Stomach (tissue), 9 donors: ENCODE results near the gene NFKBIZ. TPM values are rescaled to one million over a fixed set of nuclear protein-coding genes. Genes with fewer than 3 reads are reported as not detected.
A peak's percentile ranks its signal among the peaks of the same experiment; 100 is the strongest.

Experiments
- DNase-seq, 2 donors: peaks; one replicate each; pipeline versions ENCODE4 v3.0.0 to v3.0.0-alpha.2; 2013 to 2019
- H3K27ac ChIP-seq, 5 donors: fragments of 200-600 bp in 4 of 5; sonication (generic) in 4 of 5; one replicate each; pipeline ENCODE4 v1.5.1; 2013 to 2019; ENCODE audit warnings: mild to moderate bottlenecking in 1 of 5, moderate library complexity in 1 of 5
- H3K27me3 ChIP-seq, 3 donors: fragments of 200-600 bp; sonication (generic); one replicate each; pipeline ENCODE4 v1.5.1; 2017 to 2019; ENCODE audit warnings: mixed run types in 1 of 3
- H3K36me3 ChIP-seq, 4 donors: fragments of 200-600 bp; sonication (generic); 1 replicate in 3 of 4; 2 replicates in 1 of 4; pipeline ENCODE4 v1.5.1; 2016 to 2019
- H3K4me1 ChIP-seq, 4 donors: fragments of 200-600 bp; sonication (generic); one replicate each; pipeline ENCODE4 v1.5.1; 2016 to 2019
- H3K4me3 ChIP-seq, 4 donors: fragments of 200-600 bp; sonication (generic) in 3 of 4; one replicate each; pipeline ENCODE4 v1.5.1; 2016 to 2019; ENCODE audit warnings: mild to moderate bottlenecking in 1 of 4
- H3K9me3 ChIP-seq, 4 donors: fragments of 200-600 bp; sonication (generic); one replicate each; pipeline ENCODE4 v1.5.1; 2016 to 2019
- CTCF ChIP-seq, 7 experiments: fragments of 450-650 bp in 4 of 7; fragments of 200-600 bp in 3 of 7; sonication (generic) in 3 of 7; IDR thresholded peaks; one replicate each; pipeline ENCODE4 v1.5.1; 2016 to 2019; ENCODE audit warnings: antibody characterized with exemption in 7 of 7, control low read depth in 2 of 7, mild to moderate bottlenecking in 1 of 7
- EP300 ChIP-seq: sonication (generic); formaldehyde crosslinking; IDR thresholded peaks from one replicate; pipeline ENCODE4 v1.6.1; 2017; ENCODE audit warnings: antibody characterized with exemption
- POLR2A ChIP-seq, 4 donors: fragments of 450-650 bp; IDR thresholded peaks; one replicate each; pipeline ENCODE4 v1.6.1; 2016; ENCODE audit warnings: antibody characterized with exemption in 4 of 4, control low read depth in 2 of 4, mild to moderate bottlenecking in 1 of 4, moderate library complexity in 1 of 4
- POLR2AphosphoS5 ChIP-seq, 3 donors: sonication (generic); formaldehyde crosslinking; IDR thresholded peaks; one replicate each; pipeline ENCODE4 v1.6.1; 2016; ENCODE audit warnings: antibody characterized with exemption in 3 of 3
- WGBS, 5 donors: extraction: QIAGEN DNeasy Blood & Tissue Kit in 3 of 5; methylation state at CpG; one replicate each; pipeline versions ENCODE4 v1.1.5 to v1.1.7; 2013 to 2018; 5-methylcytosine and 5-hydroxymethylcytosine counted together
- intact Hi-C: fragments of 100-400 bp; cut with DNase I; formaldehyde crosslinking; loops from one replicate; pipeline ENCODE4 v1.15.1; 2023; ENCODE audit warnings: low total_unique reads
- polyA plus RNA-seq, 3 donors: library from polyadenylated mRNA; stranded (reverse); fragments of 200-250 nt; gene quantifications; one replicate each; pipeline ENCODE4 v1.2.3, GENCODE V29; 2013
- total RNA-seq, 5 donors: library from RNA; depleted of rRNA; stranded (reverse); fragments of >200 nt; gene quantifications; one replicate each; pipeline versions ENCODE4 v1.1.0 to v1.2.3, GENCODE V29; 2014 to 2016
- donor health status: healthy with polysubstance abuse.
- donor health status: Bipolar disorder and iron deficiency.
- donor health status: healthy.

NFKBIZ gene
- total and polyA plus RNA-seq, 8 donors: 11.5 to 199 (median 52.7) TPM

GRCh38 chr3:101813817-101814440, 35.4 kb upstream of the NFKBIZ start:
- H3K27ac ChIP-seq: peak overlapping the region in 1 of 5 donors; percentile 62
- no peaks in the 10 kb centered on the region for H3K9me3 ChIP-seq
- H3K36me3 ChIP-seq: peaks cover 0 to 17% (median 8%) of the 10 kb centered on the region in 4 donors
- peak in 1 of 2 donors; percentile 66 for DNase-seq
- H3K4me3 ChIP-seq: no peak overlapping the region
- intact Hi-C loops: loop anchor here (5.0 kb wide), 1 partner anchor 413 kb away; no protein-coding TSS in a partner anchor
- H3K27me3 ChIP-seq: no peaks in the 10 kb centered on the region
- H3K4me1 ChIP-seq: peaks cover 0 to 52% (median 21%) of the 10 kb centered on the region in 4 donors
- no peak for TF ChIP-seq POLR2AphosphoS5 (IDR thresholded peaks at IDR 0.05)
- peak in 5 of 7 experiments; percentile 12 to 56 (median 53) for TF ChIP-seq CTCF (IDR thresholded peaks at IDR 0.05)
- WGBS, 5 donors: 29 to 49% (median 39%) methylated on average over 7 of the region's 7 CpGs

- Histone ChIP-seq H3K27me3 (no peaks in the 10 kb centered on the region), H3K27ac (peak overlapping the region in 4 of 5 donors; percentile 39 to 77 (median 56)), H3K9me3 (no peaks in the 10 kb centered on the region), H3K4me1 (peaks cover 0 to 43% (median 17%) of the 10 kb centered on the region in 4 donors), H3K4me3 (no peak overlapping the region), H3K36me3 (peaks cover 0 to 17% (median 8%) of the 10 kb centered on the region in 4 donors)
- WGBS, 5 donors: 23 to 40% (median 36%) methylated on average over 3 of the region's 3 CpGs
- peak in 1 of 2 donors; percentile 86 for DNase-seq
- intact Hi-C loops: loop anchor here (5.0 kb wide), 1 partner anchor 412 kb away; no protein-coding TSS in a partner anchor
- peak in 1 of 3 donors; percentile 58 for TF ChIP-seq POLR2AphosphoS5 (IDR thresholded peaks at IDR 0.05)
- no peak for TF ChIP-seq CTCF (IDR thresholded peaks at IDR 0.05)
Observed at GRCh38 chr3:101814835-101815234, 34.5 kb upstream of the NFKBIZ start.

- intact Hi-C loops: no loop called here
- Histone ChIP-seq H3K4me3 (no peak overlapping the region), H3K4me1 (peaks cover 0 to 38% (median 15%) of the 10 kb centered on the region in 4 donors), H3K27ac (no peak overlapping the region), H3K27me3 (no peaks in the 10 kb centered on the region), H3K36me3 (peaks cover under 1 to 25% (median 11%) of the 10 kb centered on the region in 4 donors), H3K9me3 (no peaks in the 10 kb centered on the region)
- WGBS, 5 donors: 64 to 81% (median 77%) methylated on average over 4 of the region's 4 CpGs
- no peak for TF ChIP-seq EP300
- TF ChIP-seq POLR2A (IDR thresholded peaks at IDR 0.05): no peak
- no peak for TF ChIP-seq CTCF (IDR thresholded peaks at IDR 0.05)
- TF ChIP-seq POLR2AphosphoS5 (IDR thresholded peaks at IDR 0.05): no peak
- no peak for DNase-seq
Observed at GRCh38 chr3:101816215-101817149, 32.8 kb upstream of the NFKBIZ start.

- WGBS, 5 donors: 90 to 97% (median 96%) methylated on average over 5 of the region's 5 CpGs
- H3K36me3 ChIP-seq: peaks cover 4 to 33% (median 16%) of the 10 kb centered on the region in 4 donors
- H3K27me3 ChIP-seq: no peaks in the 10 kb centered on the region
- no peak overlapping the region for H3K27ac ChIP-seq
- DNase-seq: no peak
- H3K9me3 ChIP-seq: no peaks in the 10 kb centered on the region
- no peak overlapping the region for H3K4me3 ChIP-seq
- intact Hi-C loops: no loop called here
- peaks cover 0 to 38% (median 15%) of the 10 kb centered on the region in 4 donors for H3K4me1 ChIP-seq
- no peak for TF ChIP-seq EP300
- no peak for TF ChIP-seq POLR2AphosphoS5 (IDR thresholded peaks at IDR 0.05)
- no peak for TF ChIP-seq CTCF (IDR thresholded peaks at IDR 0.05)
- TF ChIP-seq POLR2A (IDR thresholded peaks at IDR 0.05): no peak
Observed at GRCh38 chr3:101817992-101818391, 31.3 kb upstream of the NFKBIZ start.
